Erythroblast (primary cell): Measurements from ENCODE around the gene PRICKLE1.

Experiments
- DNase-seq, 2 experiments: peaks; one replicate each; lab custom pipeline; 2025; lab: John Stamatoyannopoulos, UW
- GATA1 ChIP-seq: IDR thresholded peaks from 2 replicates; pipeline ENCODE4 v1.6.1; 2011; ENCODE audit warnings: low read depth, mild to moderate bottlenecking, control low read depth, low read length, moderate library complexity
- POLR2A ChIP-seq: IDR thresholded peaks from 2 replicates; pipeline ENCODE4 v1.6.1; 2011; ENCODE audit warnings: mild to moderate bottlenecking, low read length

PRICKLE1 gene

GRCh38 chr12:42482748-42483520 lies 106.6 kb downstream of the PRICKLE1 start:
- TF ChIP-seq GATA1 (no peak), POLR2A (no peak)
- DNase-seq: peak; percentile 54 to 67

GRCh38 chr12:42482041-42482747 lies 107.4 kb downstream of the PRICKLE1 start:
- no peak for DNase-seq

GRCh38 chr12:42481368-42481767 lies 108.2 kb downstream of the PRICKLE1 start:
- TF ChIP-seq POLR2A (no peak), GATA1 (no peak)

More at GRCh38 chr12:42482041-42482747, 107.4 kb downstream of the PRICKLE1 start:
- no peak for TF ChIP-seq POLR2A
- TF ChIP-seq GATA1: no peak

GRCh38 chr12:42477941-42478340 lies 111.6 kb downstream of the PRICKLE1 start:
- TF ChIP-seq POLR2A (no peak), GATA1 (no peak)
- no peak for DNase-seq

More at GRCh38 chr12:42481368-42481767, 108.2 kb downstream of the PRICKLE1 start:
- no peak for DNase-seq

- DNase-seq: no peak
- TF ChIP-seq GATA1: no peak
- no peak for TF ChIP-seq POLR2A
Measured at GRCh38 chr12:42475106-42475505, 114.4 kb downstream of the PRICKLE1 start.

GRCh38 chr12:42474391-42474790 lies 115.2 kb downstream of the PRICKLE1 start:
- TF ChIP-seq POLR2A: no peak
- no peak for TF ChIP-seq GATA1
- DNase-seq: no peak

GRCh38 chr12:42473561-42473960 lies 116.0 kb downstream of the PRICKLE1 start:
- DNase-seq: no peak
- TF ChIP-seq POLR2A (no peak), GATA1 (no peak)

GRCh38 chr12:42473130-42473529 lies 116.4 kb downstream of the PRICKLE1 start:
- TF ChIP-seq POLR2A (no peak), GATA1 (no peak)
- no peak for DNase-seq

- no peak for TF ChIP-seq GATA1
- TF ChIP-seq POLR2A: no peak
Measured at GRCh38 chr12:42472376-42472775, 117.2 kb downstream of the PRICKLE1 start.

GRCh38 chr12:42469355-42470175 lies 120.0 kb downstream of the PRICKLE1 start:
- DNase-seq: no peak
- TF ChIP-seq GATA1 (no peak), POLR2A (no peak)

More at GRCh38 chr12:42472376-42472775, 117.2 kb downstream of the PRICKLE1 start:
- DNase-seq: no peak

GRCh38 chr12:42468921-42469320 lies 120.6 kb downstream of the PRICKLE1 start:
- TF ChIP-seq GATA1 (no peak), POLR2A (no peak)
- DNase-seq: no peak

- TF ChIP-seq POLR2A (no peak), GATA1 (no peak)
- peak in 1 of 2 experiments; percentile 5 for DNase-seq
Measured at GRCh38 chr12:42468341-42468821, 121.2 kb downstream of the PRICKLE1 start.

GRCh38 chr12:42463671-42464070 lies 125.9 kb downstream of the PRICKLE1 start:
- TF ChIP-seq POLR2A (no peak), GATA1 (no peak)
- DNase-seq: no peak
